ENCODE data around the gene ST6GALNAC6.

GRCh38 chr9:127887792-127888191 lies 11.6 kb downstream of the ST6GALNAC6 start:
- no peak for TF ChIP-seq GATA2 (IDR thresholded peaks at IDR 0.05; ENCODE audit: low read depth, low read length)
- no peak for TF ChIP-seq GATA3 (IDR thresholded peaks at IDR 0.05; ENCODE audit: low read depth, low read length)
